Neural cell (in vitro differentiated cells): ENCODE measurements around the gene CDC42BPB. TPM values are rescaled to one million over a fixed set of nuclear protein-coding genes. Genes with fewer than 3 reads are reported as not detected.

ENCODE experiments used
- H2AFZ ChIP-seq: fragments of 200-600, 300-800 bp; sonication (generic), shearing (Covaris generic); 2 replicates; pipeline ENCODE4 v1.6.0; 2014; ENCODE audit warnings: low read depth, mild to moderate bottlenecking, antibody characterized with exemption, low read length, moderate library complexity
- H3F3A ChIP-seq: fragments of 200-600 bp; shearing (Covaris generic); 2 replicates; pipeline ENCODE4 v1.6.1; 2016; ENCODE audit warnings: mild to moderate bottlenecking, moderate library complexity, mixed read lengths, antibody characterized with exemption, low read length; ENCODE audit not compliant: insufficient read depth, poor library complexity, severe bottlenecking
- H3K27ac ChIP-seq: fragments of 200-600, 300-800 bp; sonication (generic), shearing (Covaris generic); 2 replicates; pipeline ENCODE4 v1.5.1; 2014; ENCODE audit warnings: mild to moderate bottlenecking, low read length, moderate library complexity
- H3K27me3 ChIP-seq: fragments of 300-800, 200-600 bp; sonication (generic), shearing (Covaris generic); 2 replicates; pipeline ENCODE4 v1.6.0; 2014; ENCODE audit warnings: mild to moderate bottlenecking, low read depth, low read length, moderate library complexity; ENCODE audit not compliant: insufficient read depth
- H3K36me3 ChIP-seq: fragments of 300-800, 200-600 bp; sonication (generic), shearing (Covaris generic); 2 replicates; pipeline ENCODE4 v1.5.1; 2014; ENCODE audit warnings: mild to moderate bottlenecking, antibody characterized with exemption, low read length, moderate library complexity; ENCODE audit not compliant: insufficient read depth
- H3K4me2 ChIP-seq: fragments of 300-800, 200-600 bp; sonication (generic), shearing (Covaris generic); 2 replicates; pipeline ENCODE4 v1.6.0; 2014; ENCODE audit warnings: mild to moderate bottlenecking, low read length
- H3K4me3 ChIP-seq: fragments of 300-800, 200-600 bp; sonication (generic), shearing (Covaris generic); 2 replicates; pipeline ENCODE4 v1.5.1; 2014; ENCODE audit warnings: mild to moderate bottlenecking, low read length, moderate library complexity
- H3K79me2 ChIP-seq: fragments of 200-600 bp; shearing (Covaris generic); replicated peaks from 2 replicates; pipeline ENCODE4 v1.6.0; 2014; ENCODE audit warnings: mild to moderate bottlenecking, low read length, moderate library complexity; ENCODE audit not compliant: insufficient read depth
- H3K9ac ChIP-seq: fragments of 300-800, 200-600 bp; sonication (generic), shearing (Covaris generic); 2 replicates; pipeline ENCODE4 v1.6.1; 2016; ENCODE audit warnings: mild to moderate bottlenecking, low read length, mixed read lengths
- H3K9me2 ChIP-seq: fragments of 200-600 bp; shearing (Covaris generic); 2 replicates; pipeline ENCODE4 v1.6.1; 2016; ENCODE audit warnings: mild to moderate bottlenecking, low read length, mixed read lengths; ENCODE audit not compliant: insufficient read depth
- H3K9me3 ChIP-seq: fragments of 200-600, 300-800 bp; sonication (generic), shearing (Covaris generic); 2 replicates; pipeline ENCODE4 v1.6.1; 2016; ENCODE audit warnings: mild to moderate bottlenecking, mixed run types, low read length, moderate library complexity, mixed read lengths
- H4K20me1 ChIP-seq: fragments of 200-600 bp; shearing (Covaris generic); 2 replicates; pipeline ENCODE4 v1.6.1; 2016; ENCODE audit warnings: mild to moderate bottlenecking, mixed run types; ENCODE audit not compliant: insufficient read depth
- EP300 ChIP-seq: fragments of 450-650 bp; conservative IDR thresholded peaks from 2 replicates; pipeline ENCODE4 v1.6.1; 2014; ENCODE audit warnings: antibody characterized with exemption, mild to moderate bottlenecking, moderate library complexity; ENCODE audit not compliant: poor library complexity, severe bottlenecking
- EZH2 ChIP-seq: fragments of 200-600, 300-800 bp; shearing (Covaris generic), sonication (generic); IDR thresholded peaks from 2 replicates; pipeline ENCODE4 v1.6.1; 2014; ENCODE audit warnings: antibody characterized with exemption, low read length, borderline replicate concordance, mild to moderate bottlenecking; ENCODE audit not compliant: insufficient read depth, poor library complexity, severe bottlenecking
- MXI1 ChIP-seq: fragments of 450-650 bp; conservative IDR thresholded peaks from 2 replicates; pipeline ENCODE4 v1.6.1; 2014; ENCODE audit warnings: antibody characterized with exemption, mild to moderate bottlenecking; ENCODE audit not compliant: poor library complexity, severe bottlenecking
- POLR2AphosphoS5 ChIP-seq: IDR thresholded peaks from 2 replicates; pipeline ENCODE4 v1.6.1; 2012
- RAD21 ChIP-seq: fragments of 450-650 bp; conservative IDR thresholded peaks from 2 replicates; pipeline ENCODE4 v1.6.1; 2014; ENCODE audit warnings: antibody characterized with exemption, mild to moderate bottlenecking, moderate library complexity
- SMC3 ChIP-seq: fragments of 450-650 bp; conservative IDR thresholded peaks from 2 replicates; pipeline ENCODE4 v1.6.1; 2014; ENCODE audit warnings: antibody characterized with exemption, mild to moderate bottlenecking, moderate library complexity; ENCODE audit not compliant: poor library complexity
- TAF1 ChIP-seq: IDR thresholded peaks from 2 replicates; pipeline ENCODE4 v1.6.1; 2012; ENCODE audit warnings: low read depth
- polyA plus RNA-seq: library from polyadenylated mRNA; depleted of rRNA; stranded (reverse); fragments of >200 nt; gene quantifications from 2 replicates; pipeline ENCODE4 v1.2.3, GENCODE V29; 2014
- TF ChIP-seq, protein P1 (sequence below): fragments of 450-650 bp; IDR thresholded peaks from 2 replicates; pipeline ENCODE4 v1.5.1; 2014; ENCODE audit warnings: antibody characterized with exemption, mild to moderate bottlenecking, moderate library complexity; ENCODE audit not compliant: poor library complexity, severe bottlenecking
- TF ChIP-seq, protein P2 (sequence below): IDR thresholded peaks from 2 replicates; pipeline ENCODE4 v1.6.1; 2012; ENCODE audit warnings: borderline replicate concordance

CDC42BPB gene
- polyA plus RNA-seq, 1 donor from 2014 or later = 43.8 TPM

DNA sequence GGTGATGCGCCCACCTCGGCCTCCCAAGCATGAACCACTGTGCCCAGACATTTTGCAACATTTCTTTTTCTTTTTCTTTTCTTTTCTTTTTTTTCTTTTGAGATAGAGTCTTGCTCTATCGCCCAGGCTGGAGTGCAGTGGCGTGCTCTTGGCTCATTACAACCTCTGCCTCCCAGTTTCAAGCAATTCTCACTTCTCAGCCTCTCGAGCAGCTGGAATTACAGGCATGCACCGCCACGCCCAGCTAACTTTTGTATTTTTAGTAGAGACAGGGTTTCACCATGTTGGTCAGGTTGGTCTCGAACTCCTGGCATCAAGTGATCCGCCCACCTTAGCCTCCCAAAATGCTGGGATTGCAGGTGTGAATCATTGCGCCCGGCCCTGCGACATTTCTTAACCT is 7.6 kb upstream of the CDC42BPB start:
- Histone ChIP-seq H3K27ac (no peak overlapping the region), H2AFZ (no peak overlapping the region), H3K9me2 (no peaks in the 10 kb centered on the region), H3K9ac (no peak overlapping the region), H3K36me3 (no peaks in the 10 kb centered on the region), H3K27me3 (no peaks in the 10 kb centered on the region), H3K4me2 (no peak overlapping the region), H3K79me2 (no peaks in the 10 kb centered on the region), H4K20me1 (no peaks in the 10 kb centered on the region), H3F3A (no peaks in the 10 kb centered on the region), H3K4me3 (no peak overlapping the region), H3K9me3 (no peaks in the 10 kb centered on the region)
- no peak for TF ChIP-seq EP300
- TF ChIP-seq EZH2 = no peak
- TF ChIP-seq MXI1 = no peak
- no peak for TF ChIP-seq RAD21
- TF ChIP-seq, protein P1, sequence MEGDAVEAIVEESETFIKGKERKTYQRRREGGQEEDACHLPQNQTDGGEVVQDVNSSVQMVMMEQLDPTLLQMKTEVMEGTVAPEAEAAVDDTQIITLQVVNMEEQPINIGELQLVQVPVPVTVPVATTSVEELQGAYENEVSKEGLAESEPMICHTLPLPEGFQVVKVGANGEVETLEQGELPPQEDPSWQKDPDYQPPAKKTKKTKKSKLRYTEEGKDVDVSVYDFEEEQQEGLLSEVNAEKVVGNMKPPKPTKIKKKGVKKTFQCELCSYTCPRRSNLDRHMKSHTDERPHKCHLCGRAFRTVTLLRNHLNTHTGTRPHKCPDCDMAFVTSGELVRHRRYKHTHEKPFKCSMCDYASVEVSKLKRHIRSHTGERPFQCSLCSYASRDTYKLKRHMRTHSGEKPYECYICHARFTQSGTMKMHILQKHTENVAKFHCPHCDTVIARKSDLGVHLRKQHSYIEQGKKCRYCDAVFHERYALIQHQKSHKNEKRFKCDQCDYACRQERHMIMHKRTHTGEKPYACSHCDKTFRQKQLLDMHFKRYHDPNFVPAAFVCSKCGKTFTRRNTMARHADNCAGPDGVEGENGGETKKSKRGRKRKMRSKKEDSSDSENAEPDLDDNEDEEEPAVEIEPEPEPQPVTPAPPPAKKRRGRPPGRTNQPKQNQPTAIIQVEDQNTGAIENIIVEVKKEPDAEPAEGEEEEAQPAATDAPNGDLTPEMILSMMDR = no peak
- no peak for TF ChIP-seq TAF1
- no peak for TF ChIP-seq SMC3
- TF ChIP-seq, protein P2, sequence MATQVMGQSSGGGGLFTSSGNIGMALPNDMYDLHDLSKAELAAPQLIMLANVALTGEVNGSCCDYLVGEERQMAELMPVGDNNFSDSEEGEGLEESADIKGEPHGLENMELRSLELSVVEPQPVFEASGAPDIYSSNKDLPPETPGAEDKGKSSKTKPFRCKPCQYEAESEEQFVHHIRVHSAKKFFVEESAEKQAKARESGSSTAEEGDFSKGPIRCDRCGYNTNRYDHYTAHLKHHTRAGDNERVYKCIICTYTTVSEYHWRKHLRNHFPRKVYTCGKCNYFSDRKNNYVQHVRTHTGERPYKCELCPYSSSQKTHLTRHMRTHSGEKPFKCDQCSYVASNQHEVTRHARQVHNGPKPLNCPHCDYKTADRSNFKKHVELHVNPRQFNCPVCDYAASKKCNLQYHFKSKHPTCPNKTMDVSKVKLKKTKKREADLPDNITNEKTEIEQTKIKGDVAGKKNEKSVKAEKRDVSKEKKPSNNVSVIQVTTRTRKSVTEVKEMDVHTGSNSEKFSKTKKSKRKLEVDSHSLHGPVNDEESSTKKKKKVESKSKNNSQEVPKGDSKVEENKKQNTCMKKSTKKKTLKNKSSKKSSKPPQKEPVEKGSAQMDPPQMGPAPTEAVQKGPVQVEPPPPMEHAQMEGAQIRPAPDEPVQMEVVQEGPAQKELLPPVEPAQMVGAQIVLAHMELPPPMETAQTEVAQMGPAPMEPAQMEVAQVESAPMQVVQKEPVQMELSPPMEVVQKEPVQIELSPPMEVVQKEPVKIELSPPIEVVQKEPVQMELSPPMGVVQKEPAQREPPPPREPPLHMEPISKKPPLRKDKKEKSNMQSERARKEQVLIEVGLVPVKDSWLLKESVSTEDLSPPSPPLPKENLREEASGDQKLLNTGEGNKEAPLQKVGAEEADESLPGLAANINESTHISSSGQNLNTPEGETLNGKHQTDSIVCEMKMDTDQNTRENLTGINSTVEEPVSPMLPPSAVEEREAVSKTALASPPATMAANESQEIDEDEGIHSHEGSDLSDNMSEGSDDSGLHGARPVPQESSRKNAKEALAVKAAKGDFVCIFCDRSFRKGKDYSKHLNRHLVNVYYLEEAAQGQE = no peak
- no peak for TF ChIP-seq POLR2AphosphoS5

DNA sequence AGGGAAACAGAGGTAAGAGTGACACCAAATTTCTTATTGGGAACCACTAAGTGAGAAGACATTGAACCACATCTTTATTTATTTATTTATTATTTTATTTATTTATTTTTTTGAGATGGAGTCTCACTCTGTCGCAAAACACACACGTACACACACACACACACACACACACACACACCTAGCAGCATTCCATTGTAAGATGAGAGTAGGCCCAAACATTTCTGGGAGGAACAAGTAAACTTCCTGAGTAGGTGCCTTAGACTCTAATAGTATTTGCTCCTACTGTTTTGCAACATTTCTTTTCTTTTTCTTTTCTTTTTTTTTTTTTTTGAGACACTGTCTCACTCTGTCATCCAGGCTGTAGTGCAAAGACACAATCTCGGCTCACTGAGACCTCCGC is 7.1 kb upstream of the CDC42BPB start:
- Histone ChIP-seq H4K20me1 (no peaks in the 10 kb centered on the region), H3F3A (no peaks in the 10 kb centered on the region), H3K27me3 (no peaks in the 10 kb centered on the region), H3K79me2 (no peaks in the 10 kb centered on the region), H3K9me2 (no peaks in the 10 kb centered on the region), H3K36me3 (no peaks in the 10 kb centered on the region), H3K27ac (no peak overlapping the region), H3K4me2 (no peak overlapping the region), H3K9me3 (no peaks in the 10 kb centered on the region), H3K9ac (no peak overlapping the region), H3K4me3 (no peak overlapping the region), H2AFZ (no peak overlapping the region)
- TF ChIP-seq, protein P2 = no peak
- TF ChIP-seq, protein P1 = no peak
- TF ChIP-seq EZH2 (no peak), TAF1 (no peak)
